ENCODE data around the gene MTHFD2L. TPM values are rescaled to one million over a fixed set of nuclear protein-coding genes. Genes with fewer than 3 reads are reported as not detected.

The MTHFD2L gene
- total and polyA plus RNA-seq, 10 of the 15 experiments (the other 5 are each of a cell fraction or from before 2014, with no cell fraction given): 4.8 to 25.4 (median 14.4) TPM

GRCh38 chr4:74134500-74134852 lies 23.4 kb upstream of the MTHFD2L start:
- H3K9ac ChIP-seq (ENCODE audit: control insufficient read depth, insufficient read depth, low read length): no peak overlapping the region
- no peak for ATAC-seq
- no peaks in the 10 kb centered on the region for H3K79me2 ChIP-seq (ENCODE audit: control insufficient read depth, insufficient read depth, low read length)
- H3K36me3 ChIP-seq (ENCODE audit: control insufficient read depth in 2 of 2, insufficient read depth in 2 of 2, low read length in 1 of 2): no peaks in the 10 kb centered on the region
- WGBS (ENCODE audit: insufficient coverage, insufficient replicate concordance, low lambda C conversion rate, missing lambda C conversion rate): 95% methylated on average over 2 of the region's 2 CpGs
- H2AFZ ChIP-seq (ENCODE audit: control insufficient read depth, low read depth, low read length): no peak overlapping the region
- POLR2A ChIA-PET: no interaction called here
- in situ Hi-C loops (cut with MboI): loop anchor here (5.0 to 25.0 kb wide), 2 partner anchors 472 to 572 kb away; no protein-coding TSS in a partner anchor
- FAIRE-seq: no peak
- RAD21 ChIA-PET (ENCODE audit: unreplicated experiment): interaction anchor here (0.6 to 2.6 kb wide), 17 partner anchors 9 to 825 kb away, joined by 3 to 15 read pairs (median 4); no protein-coding TSS in a partner anchor
- no peak overlapping the region for H3K4me3 ChIP-seq
- CTCF ChIA-PET: interaction anchor here (0.6 to 6.6 kb wide), 40 partner anchors 9 to 826 kb away, joined by 3 to 113 read pairs (median 4); partner anchors contain the start of genes EPGN and MTHFD2L
- BruUV-seq (replicated peaks): no TSS peak
- intact Hi-C loops (cut with micrococcal nuclease; ENCODE audit: unreplicated experiment): loop anchor here (1.0 to 10.0 kb wide), 4 partner anchors 405 to 820 kb away; no protein-coding TSS in a partner anchor
- no peak overlapping the region for H3K27ac ChIP-seq (ENCODE audit: control insufficient read depth, insufficient read depth)
- no peak for DNase-seq (ENCODE audit: low read depth, low spot score)
- peaks cover 0 to 4% of the 10 kb centered on the region in 2 experiments; a peak in 1 of 4 replicates for H3K27me3 ChIP-seq (replicated peaks in 1 of 2; ENCODE audit: control insufficient read depth in 2 of 2, insufficient read depth in 2 of 2, low read length in 1 of 2)
- no peaks in the 10 kb centered on the region for H3K4me1 ChIP-seq (ENCODE audit: control insufficient read depth, insufficient read depth, low read length)
- SMC1A ChIA-PET (ENCODE audit: uncharacterized antibody, unreplicated experiment): interaction anchor here (0.7 to 3.7 kb wide), 31 partner anchors 9 to 1011 kb away, joined by 3 to 32 read pairs (median 3); no protein-coding TSS in a partner anchor
- no peaks in the 10 kb centered on the region for H4K20me1 ChIP-seq (ENCODE audit: control insufficient read depth, insufficient read depth)
- H3K4me2 ChIP-seq (ENCODE audit: control insufficient read depth, insufficient read depth): no peak overlapping the region
- no peaks in the 10 kb centered on the region for H3K9me3 ChIP-seq (replicated peaks; ENCODE audit: control insufficient read depth, insufficient read depth, low read length)
- TF ChIP-seq ETV6 (conservative IDR thresholded peaks at IDR 0.05 in 1 of 2, IDR thresholded peaks at IDR 0.05 in 1 of 2; ENCODE audit: borderline replicate concordance in 1 of 2, low read depth in 1 of 2): no peak
- no peak for TF ChIP-seq POLR2AphosphoS5 (IDR thresholded peaks at IDR 0.05; ENCODE audit: low read length)
- no peak for TF ChIP-seq NRF1 (conservative IDR thresholded peaks at IDR 0.05; ENCODE audit: low read depth, low read length)
- no peak for TF ChIP-seq ZBTB40 (IDR thresholded peaks at IDR 0.05; ENCODE audit: borderline replicate concordance)
- TF ChIP-seq PKNOX1 (IDR thresholded peaks at IDR 0.05): no peak
- no peak for TF ChIP-seq SMARCA5 (IDR thresholded peaks at IDR 0.05)
- TF ChIP-seq SIX5 (IDR thresholded peaks at IDR 0.05; ENCODE audit: low read depth, low read length, severe bottlenecking): no peak
- no peak for TF ChIP-seq JUNB (IDR thresholded peaks at IDR 0.05)
- no peak for TF ChIP-seq BCLAF1 (IDR thresholded peaks at IDR 0.05)
- TF ChIP-seq BMI1 (IDR thresholded peaks at IDR 0.05; ENCODE audit: borderline replicate concordance): no peak
- no peak for TF ChIP-seq POU2F2 (IDR thresholded peaks at IDR 0.05; ENCODE audit: borderline replicate concordance, low read depth, low read length)
- no peak for TF ChIP-seq EED (IDR thresholded peaks at IDR 0.05; ENCODE audit: low read depth)
- TF ChIP-seq SRF (IDR thresholded peaks at IDR 0.05; ENCODE audit: low read depth in 2 of 2, low read length in 2 of 2): no peak
- no peak for TF ChIP-seq MTA2 (IDR thresholded peaks at IDR 0.05; ENCODE audit: low read depth)
- TF ChIP-seq ELK1 (IDR thresholded peaks at IDR 0.05; ENCODE audit: low read depth, low read length): no peak
